IPS-18c (cell line): Measurements from ENCODE around the gene MTERF1.
"Not testable (repeated sequence)": the region's sequence is repeated elsewhere in the genome, so short reads cannot be mapped to it uniquely, and the experiment has no call there.

ENCODE experiments used
- H3K4me3 ChIP-seq: 2 replicates; pipeline ENCODE4 v1.7.0; 2013; ENCODE audit warnings: low read depth, mild to moderate bottlenecking, low read length, moderate library complexity; ENCODE audit not compliant: insufficient read depth
- H3K9me3 ChIP-seq: one replicate; pipeline ENCODE4 v1.6.1; 2013; ENCODE audit warnings: mild to moderate bottlenecking, low read length, moderate library complexity; ENCODE audit not compliant: control insufficient read depth, insufficient read depth

The MTERF1 gene

GRCh38 chr7:91892099-91892705, 11.7 kb upstream of the MTERF1 start:
- Histone ChIP-seq H3K9me3 (peaks cover 9% of the 10 kb centered on the region), H3K4me3 (no peak overlapping the region)

GRCh38 chr7:91888271-91889175, 8.0 kb upstream of the MTERF1 start:
- H3K4me3 ChIP-seq = not testable (repeated sequence)
- H3K9me3 ChIP-seq = peaks cover 13% of the 10 kb centered on the region

- H3K4me3 ChIP-seq = not testable (repeated sequence)
- H3K9me3 ChIP-seq = peaks cover 13% of the 10 kb centered on the region
Measured at GRCh38 chr7:91887336-91888213, 7.1 kb upstream of the MTERF1 start.

- Histone ChIP-seq H3K9me3 (peaks cover 10% of the 10 kb centered on the region), H3K4me3 (no peak overlapping the region)
Measured at GRCh38 chr7:91883676-91884362, 3.3 kb upstream of the MTERF1 start.

- Histone ChIP-seq H3K9me3 (no peaks in the 10 kb centered on the region), H3K4me3 (peak overlapping the region; percentile 92)
Measured at GRCh38 chr7:91880016-91880412, 488 bp downstream of the MTERF1 start.

GRCh38 chr7:91876391-91877133, 3.9 kb downstream of the MTERF1 start:
- Histone ChIP-seq H3K4me3 (no peak overlapping the region), H3K9me3 (no peaks in the 10 kb centered on the region)

GRCh38 chr7:91875851-91876250, 4.7 kb downstream of the MTERF1 start:
- no peak overlapping the region for H3K4me3 ChIP-seq
- H3K9me3 ChIP-seq = no peaks in the 10 kb centered on the region

GRCh38 chr7:91872928-91873327, 7.6 kb downstream of the MTERF1 start:
- H3K4me3 ChIP-seq = no peak overlapping the region
- H3K9me3 ChIP-seq = no peaks in the 10 kb centered on the region

- Histone ChIP-seq H3K4me3 (no peak overlapping the region), H3K9me3 (no peaks in the 10 kb centered on the region)
Measured at GRCh38 chr7:91872069-91872468, 8.4 kb downstream of the MTERF1 start.

GRCh38 chr7:91869661-91870060, 10.8 kb downstream of the MTERF1 start:
- Histone ChIP-seq H3K9me3 (no peaks in the 10 kb centered on the region), H3K4me3 (no peak overlapping the region)

GRCh38 chr7:91866599-91867148, 13.8 kb downstream of the MTERF1 start:
- Histone ChIP-seq H3K9me3 (no peaks in the 10 kb centered on the region), H3K4me3 (no peak overlapping the region)

- Histone ChIP-seq H3K4me3 (no peak overlapping the region), H3K9me3 (no peaks in the 10 kb centered on the region)
Measured at GRCh38 chr7:91865511-91865910, 15.0 kb downstream of the MTERF1 start.

GRCh38 chr7:91864604-91865003, 15.9 kb downstream of the MTERF1 start:
- not testable (repeated sequence) for H3K4me3 ChIP-seq, H3K9me3 ChIP-seq

GRCh38 chr7:91864070-91864469, 16.4 kb downstream of the MTERF1 start:
- H3K4me3 ChIP-seq = no peak overlapping the region
- H3K9me3 ChIP-seq = no peaks in the 10 kb centered on the region

- Histone ChIP-seq H3K4me3 (no peak overlapping the region), H3K9me3 (no peaks in the 10 kb centered on the region)
Measured at GRCh38 chr7:91852263-91852741, 28.2 kb downstream of the MTERF1 start.

GRCh38 chr7:91850455-91850854, 30.0 kb downstream of the MTERF1 start:
- Histone ChIP-seq H3K9me3 (no peaks in the 10 kb centered on the region), H3K4me3 (no peak overlapping the region)
